Right atrium auricular region (tissue), 2 donors: ENCODE data around the gene ITIH1. TPM values are rescaled to one million over a fixed set of nuclear protein-coding genes. Genes with fewer than 3 reads are reported as not detected.

ENCODE experiments used
- DNase-seq: peaks from one replicate; pipeline ENCODE4 v3.0.0-alpha.2; 2019; ENCODE audit warnings: low spot score
- H3K27ac ChIP-seq, 2 donors: fragments of 200-600 bp; sonication (generic); 1 replicate in 1 of 2; 2 replicates in 1 of 2; pipeline ENCODE4 v1.5.1; 2016 to 2019
- H3K27me3 ChIP-seq, 2 donors: fragments of 200-600 bp; sonication (generic); one replicate each; pipeline versions ENCODE4 v1.5.1 to v1.6.0; 2017 to 2019
- H3K36me3 ChIP-seq: fragments of 200-600 bp; sonication (generic); one replicate; pipeline ENCODE4 v1.5.1; 2016
- H3K4me1 ChIP-seq, 2 donors: fragments of 200-600 bp; sonication (generic); one replicate each; pipeline versions ENCODE4 v1.5.1 to v1.6.0; 2017 to 2019
- H3K4me3 ChIP-seq, 2 donors: fragments of 200-600 bp; sonication (generic); 1 replicate in 1 of 2; 2 replicates in 1 of 2; pipeline ENCODE4 v1.5.1; 2017 to 2019; ENCODE audit warnings: mild to moderate bottlenecking in 1 of 2, moderate library complexity in 1 of 2
- H3K9me3 ChIP-seq, 2 donors: fragments of 200-600 bp; sonication (generic); one replicate each; pipeline ENCODE4 v1.5.1; 2019
- total RNA-seq, 2 donors: library from RNA; depleted of rRNA; stranded (reverse); fragments of >200 nt; gene quantifications; one replicate each; pipeline ENCODE4 v1.1.0, GENCODE V29; 2016
- TF ChIP-seq, protein P1 (sequence below), 2 donors: fragments of 200-600 bp; sonication (generic); IDR thresholded peaks; one replicate each; pipeline ENCODE4 v1.5.1; 2019; ENCODE audit warnings: antibody characterized with exemption in 2 of 2

ITIH1 gene
- total RNA-seq, 2 donors from 2014 or later, result not detected

DNA sequence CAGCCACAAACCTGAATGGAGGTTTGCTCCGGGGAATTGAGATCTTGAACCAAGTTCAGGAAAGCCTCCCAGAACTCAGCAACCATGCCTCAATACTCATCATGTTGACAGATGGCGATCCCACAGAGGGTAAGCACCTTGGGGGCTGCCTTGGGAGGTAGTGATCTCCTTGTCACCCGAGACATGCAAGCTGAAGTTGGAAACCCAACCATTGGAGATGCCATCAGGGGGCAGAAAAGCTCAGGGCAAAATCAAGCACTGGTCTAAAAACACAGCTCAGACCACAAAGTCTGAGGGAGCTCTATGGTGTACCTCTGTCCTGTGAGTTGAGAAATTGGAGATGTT is 5.8 kb downstream of the ITIH1 start:
- TF ChIP-seq, protein P1, sequence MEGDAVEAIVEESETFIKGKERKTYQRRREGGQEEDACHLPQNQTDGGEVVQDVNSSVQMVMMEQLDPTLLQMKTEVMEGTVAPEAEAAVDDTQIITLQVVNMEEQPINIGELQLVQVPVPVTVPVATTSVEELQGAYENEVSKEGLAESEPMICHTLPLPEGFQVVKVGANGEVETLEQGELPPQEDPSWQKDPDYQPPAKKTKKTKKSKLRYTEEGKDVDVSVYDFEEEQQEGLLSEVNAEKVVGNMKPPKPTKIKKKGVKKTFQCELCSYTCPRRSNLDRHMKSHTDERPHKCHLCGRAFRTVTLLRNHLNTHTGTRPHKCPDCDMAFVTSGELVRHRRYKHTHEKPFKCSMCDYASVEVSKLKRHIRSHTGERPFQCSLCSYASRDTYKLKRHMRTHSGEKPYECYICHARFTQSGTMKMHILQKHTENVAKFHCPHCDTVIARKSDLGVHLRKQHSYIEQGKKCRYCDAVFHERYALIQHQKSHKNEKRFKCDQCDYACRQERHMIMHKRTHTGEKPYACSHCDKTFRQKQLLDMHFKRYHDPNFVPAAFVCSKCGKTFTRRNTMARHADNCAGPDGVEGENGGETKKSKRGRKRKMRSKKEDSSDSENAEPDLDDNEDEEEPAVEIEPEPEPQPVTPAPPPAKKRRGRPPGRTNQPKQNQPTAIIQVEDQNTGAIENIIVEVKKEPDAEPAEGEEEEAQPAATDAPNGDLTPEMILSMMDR (IDR thresholded peaks at IDR 0.05), result no peak
- Histone ChIP-seq H3K36me3 (no peaks in the 10 kb centered on the region), H3K4me1 (no peaks in the 10 kb centered on the region), H3K9me3 (no peaks in the 10 kb centered on the region), H3K4me3 (no peak overlapping the region), H3K27ac (no peak overlapping the region), H3K27me3 (no peaks in the 10 kb centered on the region)
- DNase-seq, result no peak

- no peak for DNase-seq
Observed at GRCh38 chr3:52784021-52784621, 6.7 kb downstream of the ITIH1 start.

DNA sequence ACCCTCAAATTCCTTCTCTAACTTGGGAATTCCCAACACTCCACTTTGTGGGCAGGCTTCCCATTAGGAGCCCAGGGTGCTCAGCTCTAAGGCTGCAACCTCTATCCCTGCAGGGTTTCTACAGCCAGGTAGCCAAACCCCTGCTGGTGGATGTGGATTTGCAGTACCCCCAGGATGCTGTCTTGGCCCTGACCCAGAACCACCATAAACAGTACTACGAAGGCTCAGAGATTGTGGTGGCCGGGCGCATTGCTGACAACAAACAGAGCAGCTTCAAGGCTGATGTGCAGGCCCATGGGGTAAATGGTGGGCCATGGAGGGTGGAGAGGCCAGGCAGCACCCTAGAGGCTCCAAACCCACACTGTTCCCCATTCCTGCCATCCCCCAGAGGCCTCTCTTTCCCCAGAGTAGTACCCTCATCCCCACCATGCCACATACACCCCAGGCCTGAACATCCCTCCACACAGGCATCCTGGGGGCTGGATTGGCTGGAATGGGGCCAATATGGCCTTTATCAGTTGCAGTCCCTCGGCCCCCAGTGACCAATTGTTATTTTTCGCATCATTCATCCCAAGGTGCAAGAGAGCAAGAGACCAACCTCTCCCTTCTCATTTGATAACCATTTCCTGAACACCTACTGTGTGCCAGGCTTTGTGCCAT is 7.7 kb downstream of the ITIH1 start:
- DNase-seq, result no peak
- H3K36me3 ChIP-seq, result no peaks in the 10 kb centered on the region
- H3K27me3 ChIP-seq, result no peaks in the 10 kb centered on the region
- no peak overlapping the region for H3K4me3 ChIP-seq
- no peak overlapping the region for H3K27ac ChIP-seq
- no peaks in the 10 kb centered on the region for H3K4me1 ChIP-seq
- no peaks in the 10 kb centered on the region for H3K9me3 ChIP-seq
- TF ChIP-seq, protein P1 (IDR thresholded peaks at IDR 0.05), result no peak

More at GRCh38 chr3:52784021-52784621, 6.7 kb downstream of the ITIH1 start:
- TF ChIP-seq, protein P1 (IDR thresholded peaks at IDR 0.05), result no peak
- no peak overlapping the region for H3K4me3 ChIP-seq
- no peaks in the 10 kb centered on the region for H3K36me3 ChIP-seq
- no peaks in the 10 kb centered on the region for H3K4me1 ChIP-seq
- H3K27me3 ChIP-seq, result no peaks in the 10 kb centered on the region
- no peak overlapping the region for H3K27ac ChIP-seq
- H3K9me3 ChIP-seq, result no peaks in the 10 kb centered on the region

DNA sequence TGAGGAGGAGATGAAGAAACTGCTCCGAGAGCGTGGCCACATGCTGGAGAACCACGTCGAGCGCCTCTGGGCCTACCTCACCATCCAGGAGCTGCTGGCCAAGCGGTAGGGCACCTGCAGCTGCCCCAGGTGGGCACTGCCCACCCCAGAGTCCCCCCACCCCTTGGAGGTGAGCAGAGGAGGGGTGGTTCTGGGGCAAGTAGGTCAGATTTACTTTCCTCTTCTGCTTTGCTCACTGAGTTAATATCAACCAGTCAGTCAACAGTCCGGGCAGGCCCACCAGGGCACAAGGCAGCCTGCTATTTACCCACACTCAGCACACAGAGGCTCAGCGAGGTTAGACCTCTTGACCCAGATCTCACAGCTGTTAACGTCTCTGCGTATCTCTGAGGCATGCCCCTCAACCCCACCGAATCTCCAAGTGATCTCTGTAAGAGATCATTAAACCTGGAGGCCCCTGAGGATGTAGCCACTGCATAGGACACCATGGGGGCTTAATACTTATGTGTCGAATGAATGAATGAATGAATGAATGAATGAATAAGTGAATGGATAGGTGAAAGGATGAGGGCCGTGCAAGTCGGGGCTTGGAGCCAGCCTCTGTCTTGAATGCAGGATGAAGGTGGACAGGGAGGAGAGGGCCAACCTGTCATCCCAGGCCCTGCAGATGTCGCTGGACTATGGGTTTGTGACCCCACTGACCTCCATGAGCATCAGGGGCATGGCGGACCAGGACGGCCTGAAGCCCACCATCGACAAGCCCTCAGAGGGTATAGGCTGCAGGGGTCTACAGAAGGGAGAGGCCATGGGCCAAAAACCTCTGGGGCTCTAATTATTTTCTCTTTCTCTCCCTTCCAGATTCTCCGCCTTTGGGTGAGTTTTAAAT is 9.2 kb downstream of the ITIH1 start:
- Histone ChIP-seq H3K9me3 (no peaks in the 10 kb centered on the region), H3K27ac (no peak overlapping the region), H3K27me3 (no peaks in the 10 kb centered on the region), H3K4me1 (no peaks in the 10 kb centered on the region), H3K4me3 (no peak overlapping the region), H3K36me3 (no peaks in the 10 kb centered on the region)
- DNase-seq, result no peak
- TF ChIP-seq, protein P1 (IDR thresholded peaks at IDR 0.05), result no peak

DNA sequence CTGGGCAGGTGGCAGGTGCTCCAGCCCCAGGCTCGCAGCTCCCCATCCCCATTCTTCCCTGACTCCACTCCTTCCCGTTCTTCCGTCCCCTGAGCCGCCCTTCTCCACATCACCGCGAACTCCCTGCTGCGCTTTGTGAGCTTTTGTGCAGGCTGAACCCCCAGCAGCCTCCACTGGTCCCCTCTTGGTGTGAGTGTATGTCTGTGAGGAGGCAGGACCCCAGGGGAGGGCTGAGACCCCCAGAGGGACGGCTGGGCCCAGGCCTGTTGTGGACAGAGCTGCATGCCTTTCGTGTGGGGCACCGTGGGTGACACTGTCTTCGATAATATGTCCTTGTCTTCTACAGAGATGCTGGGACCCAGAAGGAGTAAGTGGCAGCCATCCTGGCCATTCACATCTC is 9.8 kb downstream of the ITIH1 start:
- Histone ChIP-seq H3K27me3 (no peaks in the 10 kb centered on the region), H3K4me3 (no peak overlapping the region), H3K4me1 (no peaks in the 10 kb centered on the region), H3K36me3 (no peaks in the 10 kb centered on the region), H3K9me3 (no peaks in the 10 kb centered on the region), H3K27ac (no peak overlapping the region)
- no peak for DNase-seq
- TF ChIP-seq, protein P1 (IDR thresholded peaks at IDR 0.05), result no peak
